Right lobe of liver (tissue), 6 donors: ENCODE results near the gene FBRSL1. TPM values are rescaled to one million over a fixed set of nuclear protein-coding genes. Genes with fewer than 3 reads are reported as not detected.

Source experiments
- ATAC-seq, 4 donors: fragments of 200-7000 bp; cut with Tn5 transposase; one replicate each; pipeline ENCODE4 v1.9.1; 2020; ENCODE audit warnings: mild to moderate bottlenecking in 4 of 4, moderate library complexity in 4 of 4
- DNase-seq, 3 donors: peaks; one replicate each; pipeline ENCODE4 v3.0.0-alpha.2; 2020
- H3K27ac ChIP-seq, 3 donors: fragments of 200-600 bp; one replicate each; pipeline ENCODE4 v1.8.0; 2022
- H3K27me3 ChIP-seq, 2 donors: fragments of 200-600 bp; one replicate each; pipeline ENCODE4 v1.8.0; 2022
- H3K36me3 ChIP-seq, 4 donors: fragments of 200-600 bp; sonication (generic) in 1 of 4; one replicate each; pipeline versions ENCODE4 v1.5.1 to v1.8.0; 2017 to 2022; ENCODE audit warnings: control low read depth in 1 of 4
- H3K4me1 ChIP-seq, 4 donors: fragments of 200-600 bp; sonication (generic) in 1 of 4; one replicate each; pipeline versions ENCODE4 v1.5.1 to v1.8.0; 2017 to 2022; ENCODE audit warnings: control low read depth in 1 of 4
- H3K4me3 ChIP-seq, 3 donors: fragments of 200-600 bp; one replicate each; pipeline ENCODE4 v1.8.0; 2022
- H3K9me3 ChIP-seq, 4 donors: fragments of 200-600 bp; sonication (generic) in 1 of 4; one replicate each; pipeline versions ENCODE4 v1.5.1 to v1.8.0; 2017 to 2022; ENCODE audit warnings: control low read depth in 1 of 4
- CTCF ChIP-seq, 4 donors: fragments of 200-600 bp in 3 of 4; fragments of 450-650 bp in 1 of 4; IDR thresholded peaks; one replicate each; pipeline versions ENCODE4 v1.5.1 to v1.8.0; 2016 to 2022; ENCODE audit warnings: antibody characterized with exemption in 4 of 4, mild to moderate bottlenecking in 2 of 4
- POLR2A ChIP-seq: fragments of 450-650 bp; IDR thresholded peaks from one replicate; pipeline ENCODE4 v1.6.1; 2017; ENCODE audit warnings: antibody characterized with exemption, mild to moderate bottlenecking
- WGBS: methylation state at CpG from one replicate; pipeline ENCODE4 v1.1.6; 2018; ENCODE audit warnings: low coverage, low lambda C conversion rate; ENCODE audit not compliant: insufficient coverage; ENCODE audit errors: missing lambda C conversion rate; 5-methylcytosine and 5-hydroxymethylcytosine counted together
- intact Hi-C, 2 donors: fragments of 100-400 bp; cut with DNase I; formaldehyde crosslinking; loops; one replicate each; pipeline versions ENCODE4 v1.11.2 to v1.14.1; 2022
- total RNA-seq, 6 experiments: library from RNA; depleted of rRNA in 2 of 6; stranded (reverse); fragments of >200 nt in 2 of 6; fragmentation: NEBNext Ultra II Directional in 3 of 6; extraction: Animal tissue kit (Norgen Biotek cat#: 25700) in 3 of 6; gene quantifications; one replicate each; pipeline versions ENCODE4 v1.1.0 to v1.2.4, GENCODE V29; 2016 to 2023
- donor health status: DM: no; HTN: yes; CAD: no.
- donor health status: DM: no; HTN: no; CAD: no.
- donor health status: DM: no; HTN: no; CAD: no.
- donor health status: DM: no; HTN: yes; CAD: no.
- donor health status: DM: no; HTN: yes; CAD: no.

Gene FBRSL1
- total RNA-seq, 6 experiments from 2014 or later = 16.2 to 27.6 (median 23.3) TPM

DNA sequence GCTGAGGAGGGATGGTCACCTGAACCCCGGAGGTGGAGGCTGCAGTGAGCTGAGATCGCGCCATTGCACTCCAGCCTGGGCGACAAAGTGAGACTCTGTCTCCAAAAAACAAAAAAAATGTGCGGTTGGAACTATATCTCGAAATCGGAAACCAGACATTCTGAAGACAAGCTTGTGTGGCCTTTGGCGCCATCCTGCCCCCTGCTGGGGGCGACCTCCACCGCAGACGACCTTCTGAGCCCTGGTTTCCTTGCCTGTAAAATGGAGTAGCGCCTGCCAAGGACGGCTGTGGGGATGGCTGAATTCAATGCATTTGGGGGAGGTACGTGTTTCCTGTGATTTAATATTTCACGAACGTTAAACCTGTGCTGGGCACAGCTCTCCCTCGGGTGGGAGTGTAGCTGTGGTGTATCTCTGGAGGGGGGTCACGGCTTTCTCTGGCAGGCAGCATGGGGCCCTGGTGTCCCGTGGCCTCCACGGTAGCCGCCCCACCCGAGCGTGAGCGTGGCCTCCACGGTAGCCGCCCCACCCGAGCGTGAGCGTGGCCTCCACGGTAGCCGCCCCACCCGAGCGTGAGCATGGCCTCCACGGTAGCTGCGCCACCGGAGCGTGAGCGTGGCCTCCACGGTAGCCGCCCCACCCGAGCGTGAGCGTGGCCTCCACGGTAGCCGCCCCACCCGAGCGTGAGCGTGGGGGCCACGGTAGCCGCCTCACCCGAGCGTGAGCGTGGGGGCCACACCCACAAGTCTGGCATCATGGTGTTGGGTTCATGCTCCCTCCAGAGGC lies 65.1 kb downstream of the FBRSL1 start:
- H3K9me3 ChIP-seq = no peaks in the 10 kb centered on the region
- H3K36me3 ChIP-seq = no peaks in the 10 kb centered on the region
- TF ChIP-seq CTCF (IDR thresholded peaks at IDR 0.05) = peak in 3 of 4 donors; percentile 25 to 31 (median 29)
- TF ChIP-seq POLR2A = no peak
- H3K4me3 ChIP-seq = no peak overlapping the region
- intact Hi-C loops = no loop called here
- DNase-seq (no peak), ATAC-seq (no peak)
- H3K4me1 ChIP-seq = peaks cover 0 to 5% (median 0%) of the 10 kb centered on the region in 4 donors
- WGBS = 92% methylated on average over 12 of the region's 53 CpGs
- H3K27me3 ChIP-seq = no peaks in the 10 kb centered on the region
- no peak overlapping the region for H3K27ac ChIP-seq

- no peak overlapping the region for H3K4me3 ChIP-seq
- intact Hi-C loops = no loop called here
- H3K4me1 ChIP-seq = peaks cover 0 to 12% (median under 1%) of the 10 kb centered on the region in 4 donors
- ATAC-seq = no peak
- no peak for DNase-seq
- 91% methylated on average over 11 of the region's 13 CpGs for WGBS
- no peak overlapping the region for H3K27ac ChIP-seq
- H3K27me3 ChIP-seq = no peaks in the 10 kb centered on the region
- H3K36me3 ChIP-seq = no peaks in the 10 kb centered on the region
- no peaks in the 10 kb centered on the region for H3K9me3 ChIP-seq
- TF ChIP-seq POLR2A = no peak
- no peak for TF ChIP-seq CTCF (IDR thresholded peaks at IDR 0.05)
These were observed 65.7 kb downstream of the FBRSL1 start for GRCh38 chr12:132555686-132556085.

DNA sequence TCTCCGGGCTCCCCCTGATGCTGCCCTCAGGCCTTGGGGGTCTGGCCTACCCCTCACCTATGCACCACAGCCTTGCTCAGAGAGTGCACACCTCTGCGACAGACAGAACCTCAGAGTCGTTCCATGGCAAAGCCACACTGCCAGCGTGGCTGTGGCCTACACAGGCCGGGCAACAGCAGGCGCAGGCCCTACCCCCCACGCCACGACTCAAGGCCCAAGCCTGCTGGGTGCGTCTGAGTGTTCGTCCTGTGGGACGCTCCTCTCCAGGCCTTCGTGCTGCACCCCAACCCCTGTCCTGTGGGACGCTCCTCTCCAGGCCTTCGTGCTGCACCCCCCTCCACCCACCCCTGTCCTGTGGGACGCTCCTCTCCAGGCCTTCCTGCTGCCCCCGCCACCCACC lies 66.3 kb downstream of the FBRSL1 start:
- TF ChIP-seq POLR2A = no peak
- TF ChIP-seq CTCF (IDR thresholded peaks at IDR 0.05) = no peak
- DNase-seq (no peak), ATAC-seq (no peak)
- Histone ChIP-seq H3K36me3 (no peaks in the 10 kb centered on the region), H3K27me3 (no peaks in the 10 kb centered on the region), H3K9me3 (no peaks in the 10 kb centered on the region), H3K27ac (no peak overlapping the region), H3K4me1 (peaks cover 0 to 14% (median 3%) of the 10 kb centered on the region in 4 donors), H3K4me3 (no peak overlapping the region)
- intact Hi-C loops = no loop called here
- 84% methylated on average over 8 of the region's 16 CpGs for WGBS

- no peak for ATAC-seq
- no CpG with 5 or more reads among the region's 17 CpGs for WGBS
- intact Hi-C loops = no loop called here
- no peak overlapping the region for H3K4me3 ChIP-seq
- no peak for TF ChIP-seq CTCF (IDR thresholded peaks at IDR 0.05)
- TF ChIP-seq POLR2A = no peak
- DNase-seq = no peak
- no peaks in the 10 kb centered on the region for H3K36me3 ChIP-seq
- H3K27ac ChIP-seq = no peak overlapping the region
- no peaks in the 10 kb centered on the region for H3K27me3 ChIP-seq
- peaks cover 0 to 14% (median 3%) of the 10 kb centered on the region in 4 donors for H3K4me1 ChIP-seq
- no peaks in the 10 kb centered on the region for H3K9me3 ChIP-seq
These were observed 66.8 kb downstream of the FBRSL1 start for GRCh38 chr12:132556801-132557200.
